Tibial nerve (tissue), 4 donors: Measurements from ENCODE around the gene SLC25A1.

Experiments used
- EP300 ChIP-seq, 2 donors: sonication (generic); formaldehyde crosslinking; IDR thresholded peaks; one replicate each; pipeline ENCODE4 v1.6.1; 2017; ENCODE audit warnings: antibody characterized with exemption in 2 of 2, mild to moderate bottlenecking in 1 of 2
- TF ChIP-seq, protein P1 (sequence below), 5 experiments: fragments of 200-600 bp in 3 of 5; fragments of 450-650 bp in 2 of 5; sonication (generic) in 3 of 5; IDR thresholded peaks; one replicate each; pipeline ENCODE4 v1.5.1; 2016 to 2019; ENCODE audit warnings: antibody characterized with exemption in 5 of 5, mild to moderate bottlenecking in 3 of 5, moderate library complexity in 2 of 5

DNA sequence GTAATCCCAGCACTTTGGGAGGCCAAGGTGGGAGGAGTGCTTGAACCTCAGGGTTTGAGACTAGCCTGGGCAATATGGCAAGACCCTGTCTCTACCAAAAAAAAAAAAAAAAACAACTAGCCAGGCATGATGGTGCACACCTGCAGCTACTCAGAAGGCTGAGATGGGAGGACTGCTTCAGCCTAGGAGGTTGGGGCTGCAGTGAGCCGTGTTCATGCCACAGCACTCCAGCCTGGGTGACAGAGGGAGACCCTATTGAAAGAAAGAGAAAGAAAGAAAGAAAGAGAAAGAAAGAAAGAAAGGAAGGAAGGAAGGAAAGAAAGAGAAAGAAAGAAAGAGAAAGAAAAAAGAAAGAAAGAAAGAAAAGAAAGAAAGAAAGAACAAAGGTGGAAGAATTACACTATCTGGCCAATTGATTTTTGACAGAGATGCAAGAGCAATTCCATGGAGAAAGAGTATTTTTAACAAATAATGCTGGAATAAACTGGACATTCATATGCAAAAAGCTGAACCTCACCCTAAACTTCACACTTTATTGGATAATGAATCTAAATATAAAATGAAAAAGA is 33.9 kb upstream of the SLC25A1 start:
- no peak for TF ChIP-seq EP300 (IDR thresholded peaks at IDR 0.05)
- TF ChIP-seq, protein P1, sequence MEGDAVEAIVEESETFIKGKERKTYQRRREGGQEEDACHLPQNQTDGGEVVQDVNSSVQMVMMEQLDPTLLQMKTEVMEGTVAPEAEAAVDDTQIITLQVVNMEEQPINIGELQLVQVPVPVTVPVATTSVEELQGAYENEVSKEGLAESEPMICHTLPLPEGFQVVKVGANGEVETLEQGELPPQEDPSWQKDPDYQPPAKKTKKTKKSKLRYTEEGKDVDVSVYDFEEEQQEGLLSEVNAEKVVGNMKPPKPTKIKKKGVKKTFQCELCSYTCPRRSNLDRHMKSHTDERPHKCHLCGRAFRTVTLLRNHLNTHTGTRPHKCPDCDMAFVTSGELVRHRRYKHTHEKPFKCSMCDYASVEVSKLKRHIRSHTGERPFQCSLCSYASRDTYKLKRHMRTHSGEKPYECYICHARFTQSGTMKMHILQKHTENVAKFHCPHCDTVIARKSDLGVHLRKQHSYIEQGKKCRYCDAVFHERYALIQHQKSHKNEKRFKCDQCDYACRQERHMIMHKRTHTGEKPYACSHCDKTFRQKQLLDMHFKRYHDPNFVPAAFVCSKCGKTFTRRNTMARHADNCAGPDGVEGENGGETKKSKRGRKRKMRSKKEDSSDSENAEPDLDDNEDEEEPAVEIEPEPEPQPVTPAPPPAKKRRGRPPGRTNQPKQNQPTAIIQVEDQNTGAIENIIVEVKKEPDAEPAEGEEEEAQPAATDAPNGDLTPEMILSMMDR (IDR thresholded peaks at IDR 0.05): no peak
